Choroid plexus epithelial cell (primary cell): ENCODE measurements around the gene POC1A.
A peak's percentile ranks its signal among the peaks of the same experiment; 100 is the strongest.

Experiments
- DNase-seq: peaks from one replicate; pipeline ENCODE4 v3.0.0-alpha.2; 2010; ENCODE audit warnings: low read depth
- H3K4me3 ChIP-seq: 2 replicates; pipeline ENCODE4 v1.5.1; 2011; ENCODE audit warnings: low read depth, mild to moderate bottlenecking, control low read depth, low read length, moderate library complexity
- TF ChIP-seq, protein P1 (sequence below): conservative IDR thresholded peaks from 2 replicates; pipeline ENCODE4 v1.5.1; 2011; ENCODE audit warnings: low read depth, mild to moderate bottlenecking, control low read depth, inconsistent platforms, low read length, moderate library complexity

The POC1A gene

DNA sequence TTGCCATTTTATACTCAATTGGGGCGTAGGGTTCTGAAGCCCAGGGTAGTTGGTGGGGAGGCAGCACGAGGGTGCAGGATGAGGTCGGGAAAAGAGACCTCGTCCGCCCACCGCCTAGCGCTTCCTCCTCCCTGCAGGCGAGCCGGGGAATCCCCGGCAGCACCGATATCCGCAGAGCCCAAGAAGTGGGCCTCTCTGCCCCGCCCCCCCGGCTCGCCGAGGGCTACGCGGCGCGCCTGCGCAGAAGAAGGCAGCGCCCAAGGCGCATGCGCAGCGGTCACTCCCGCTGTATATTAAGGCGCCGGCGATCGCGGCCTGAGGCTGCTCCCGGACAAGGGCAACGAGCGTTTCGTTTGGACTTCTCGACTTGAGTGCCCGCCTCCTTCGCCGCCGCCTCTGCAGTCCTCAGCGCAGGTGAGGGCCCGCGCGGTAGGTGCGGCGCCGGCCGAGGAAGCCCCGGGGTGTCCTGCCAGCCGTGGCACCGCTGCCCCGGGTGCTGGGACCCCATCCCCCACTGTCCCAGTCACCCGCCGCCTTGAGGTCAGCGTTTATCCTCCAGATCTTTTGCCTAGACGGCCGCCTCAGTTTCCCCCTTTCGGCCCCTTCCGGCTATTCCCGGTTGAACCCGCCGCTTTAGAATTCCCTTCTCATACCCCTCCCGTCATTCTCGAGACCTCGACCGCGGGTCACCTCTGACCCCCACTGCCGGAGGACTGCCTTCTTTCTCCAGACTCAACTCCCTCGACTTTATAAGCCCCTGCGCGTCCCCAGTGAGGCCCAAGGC lies 43.8 kb upstream of the POC1A start, which contains the start of gene ALAS1:
ALAS1 (plus strand) TSS at position 319 of the 784 bp plus-strand sequence. CDS start 1,082 bp downstream, outside the sequence.
- peak within 1 kb of the TSS; percentile 96 for H3K4me3 ChIP-seq
- DNase-seq = peak; percentile 91
- TF ChIP-seq, protein P1, sequence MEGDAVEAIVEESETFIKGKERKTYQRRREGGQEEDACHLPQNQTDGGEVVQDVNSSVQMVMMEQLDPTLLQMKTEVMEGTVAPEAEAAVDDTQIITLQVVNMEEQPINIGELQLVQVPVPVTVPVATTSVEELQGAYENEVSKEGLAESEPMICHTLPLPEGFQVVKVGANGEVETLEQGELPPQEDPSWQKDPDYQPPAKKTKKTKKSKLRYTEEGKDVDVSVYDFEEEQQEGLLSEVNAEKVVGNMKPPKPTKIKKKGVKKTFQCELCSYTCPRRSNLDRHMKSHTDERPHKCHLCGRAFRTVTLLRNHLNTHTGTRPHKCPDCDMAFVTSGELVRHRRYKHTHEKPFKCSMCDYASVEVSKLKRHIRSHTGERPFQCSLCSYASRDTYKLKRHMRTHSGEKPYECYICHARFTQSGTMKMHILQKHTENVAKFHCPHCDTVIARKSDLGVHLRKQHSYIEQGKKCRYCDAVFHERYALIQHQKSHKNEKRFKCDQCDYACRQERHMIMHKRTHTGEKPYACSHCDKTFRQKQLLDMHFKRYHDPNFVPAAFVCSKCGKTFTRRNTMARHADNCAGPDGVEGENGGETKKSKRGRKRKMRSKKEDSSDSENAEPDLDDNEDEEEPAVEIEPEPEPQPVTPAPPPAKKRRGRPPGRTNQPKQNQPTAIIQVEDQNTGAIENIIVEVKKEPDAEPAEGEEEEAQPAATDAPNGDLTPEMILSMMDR = no peak

DNA sequence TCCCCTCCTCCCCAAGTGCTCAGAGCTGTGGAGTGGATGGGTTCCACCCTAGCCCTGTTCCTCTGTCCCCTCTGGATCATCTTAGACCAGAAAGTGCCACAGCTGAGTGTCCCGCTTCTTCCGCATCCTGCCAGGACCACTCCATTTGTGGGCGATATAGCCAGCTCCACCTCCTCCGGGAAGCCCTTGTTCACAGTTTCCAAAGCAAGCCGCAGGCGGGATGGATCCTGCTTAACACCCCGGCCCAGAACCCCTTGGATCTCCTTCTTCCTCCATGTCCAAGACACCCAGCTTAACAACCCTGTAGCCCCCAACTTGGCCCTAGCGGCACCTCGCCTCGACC lies 43.2 kb upstream of the POC1A start:
- TF ChIP-seq, protein P1 = no peak
- peak overlapping the region; percentile 96 for H3K4me3 ChIP-seq
- no peak for DNase-seq

DNA sequence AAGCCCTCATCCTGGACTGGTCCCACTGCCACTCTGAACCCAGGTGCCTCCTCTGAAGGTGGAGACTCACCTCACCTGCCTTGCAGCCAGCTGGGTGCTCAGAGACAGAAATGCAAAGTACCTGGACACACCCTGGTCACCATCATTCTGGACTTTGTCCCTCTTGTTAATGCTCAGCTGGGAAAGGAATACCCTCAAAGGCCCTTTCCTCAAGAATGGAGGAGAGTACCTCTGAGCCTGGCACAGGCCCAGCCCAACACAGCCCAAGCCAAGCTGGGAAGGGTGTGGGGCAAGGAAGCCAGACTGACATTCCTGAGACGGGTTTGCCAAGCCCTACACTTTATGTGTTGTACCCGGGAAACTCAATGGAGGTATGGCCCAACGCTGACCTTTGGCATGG lies 42.8 kb upstream of the POC1A start:
- H3K4me3 ChIP-seq = no peak overlapping the region
- TF ChIP-seq, protein P1 = no peak
- DNase-seq = no peak

DNA sequence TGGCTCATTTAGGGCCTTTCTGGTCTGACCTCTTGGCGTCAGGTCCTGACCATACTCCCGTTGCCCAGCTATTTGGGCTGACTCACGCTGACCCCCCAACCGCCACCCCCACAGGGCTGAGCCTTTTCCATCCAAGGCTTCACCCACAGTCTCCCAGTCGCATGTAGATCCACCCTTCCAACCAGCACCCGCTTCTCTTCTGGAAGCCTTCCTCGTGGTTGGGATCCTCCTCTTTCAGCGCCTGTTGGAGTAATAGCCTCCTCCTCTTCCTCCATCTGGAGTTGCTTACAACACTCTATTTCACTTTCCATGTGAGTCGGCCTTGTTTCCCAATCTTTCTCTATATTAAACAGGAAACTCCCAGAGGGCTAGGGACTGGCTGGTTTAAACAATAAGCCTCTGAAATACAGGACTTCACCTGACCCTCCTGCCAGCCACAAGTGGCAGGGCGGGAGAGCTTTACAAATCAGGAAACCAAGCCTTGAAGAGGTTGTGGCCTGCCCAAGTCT lies 41.7 kb upstream of the POC1A start:
- DNase-seq = peak; percentile 57
- H3K4me3 ChIP-seq = no peak overlapping the region
- TF ChIP-seq, protein P1 = no peak

- no peak overlapping the region for H3K4me3 ChIP-seq
- no peak for DNase-seq
- TF ChIP-seq, protein P1 = no peak
Measured at GRCh38 chr3:52195291-52195597, 41.0 kb upstream of the POC1A start.

DNA sequence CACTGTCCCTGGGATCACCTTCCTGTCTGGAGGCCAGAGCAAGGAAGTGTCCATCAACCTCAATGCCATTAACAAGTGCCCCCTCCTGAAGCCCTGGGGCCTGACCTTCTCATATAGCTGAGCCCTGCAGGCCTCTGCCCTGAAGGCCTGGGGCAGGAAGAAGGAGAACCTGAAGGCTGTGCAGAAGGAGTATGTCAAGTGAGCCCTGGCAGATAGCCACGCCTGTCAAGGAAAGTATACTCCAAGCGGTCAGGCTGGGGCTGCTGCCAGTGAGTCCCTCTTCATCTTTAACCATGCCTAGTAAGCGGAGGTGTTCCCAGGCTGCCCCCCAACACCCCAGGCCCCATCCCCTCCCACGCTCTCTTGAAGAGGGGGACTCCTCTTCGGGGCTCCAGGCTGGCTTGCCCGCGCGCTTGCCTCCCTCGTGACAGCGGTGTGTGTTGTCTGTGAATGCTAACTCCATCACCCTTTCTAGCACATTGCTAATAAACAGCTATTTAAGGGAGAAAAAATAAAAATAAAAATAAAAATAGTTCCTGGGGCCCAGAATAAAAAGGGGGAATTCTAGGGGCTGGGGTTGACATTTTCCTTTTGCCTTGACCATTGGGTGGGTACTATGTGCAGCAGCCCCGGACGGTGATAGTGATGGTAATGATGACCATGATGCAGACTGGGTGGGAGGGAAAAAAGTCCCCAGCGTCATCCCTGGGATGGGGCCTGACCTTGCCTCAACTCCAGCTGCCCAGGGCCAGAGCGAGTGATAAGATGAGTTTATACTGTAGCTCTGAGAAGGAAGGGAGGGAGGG lies 40.5 kb upstream of the POC1A start:
- TF ChIP-seq, protein P1 = no peak
- H3K4me3 ChIP-seq = no peak overlapping the region
- peak; percentile 40 for DNase-seq
